ENCODE measurements around the gene FBRS. TPM values are rescaled to one million over a fixed set of nuclear protein-coding genes. Genes with fewer than 3 reads are reported as not detected.

FBRS gene
- total and polyA plus RNA-seq, 2 of the 13 experiments (the other 11 are each of a cell fraction or from before 2014, with no cell fraction given): 13.7 to 16.2 TPM

DNA sequence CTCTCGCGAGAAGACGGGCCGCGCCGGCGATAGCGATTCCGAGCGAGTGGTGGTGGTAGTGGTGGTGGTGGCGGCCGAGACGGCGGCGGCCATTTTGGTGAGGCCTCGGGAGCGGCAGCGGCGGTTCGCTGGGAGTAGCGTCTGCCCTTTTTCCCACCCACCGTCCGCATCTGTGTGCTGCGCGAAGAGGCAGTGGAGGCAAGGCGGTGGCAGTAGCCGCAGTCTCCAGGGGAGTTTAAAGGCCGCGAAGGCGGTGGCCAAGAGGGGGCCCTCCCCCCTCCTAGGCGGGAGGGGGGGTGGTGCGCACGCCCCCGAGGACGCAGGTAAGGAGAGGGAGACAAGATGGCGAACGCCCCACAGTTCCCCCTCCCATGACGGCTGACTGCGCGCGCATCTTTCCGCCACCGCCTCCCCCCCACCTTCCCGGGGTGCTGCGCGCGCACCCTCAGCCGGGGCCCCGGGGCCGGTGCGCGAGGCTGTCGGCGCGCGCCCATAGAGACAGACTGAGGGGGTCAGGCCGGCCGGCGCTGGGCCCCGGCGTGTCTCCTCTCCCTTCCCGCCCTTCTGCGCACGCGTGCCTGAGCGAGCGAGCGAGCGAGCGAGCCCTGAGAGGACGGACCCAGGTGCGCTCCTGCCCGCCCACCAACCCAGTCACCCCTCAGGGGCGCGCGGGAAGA, 40.0 kb downstream of the FBRS start (continued):
- TF ChIP-seq CREB3 (CRISPR knock-in tag; IDR thresholded peaks at IDR 0.05): no peak
- no peak for TF ChIP-seq MLLT10 (CRISPR knock-in tag; IDR thresholded peaks at IDR 0.05)
- TF ChIP-seq, protein P1, sequence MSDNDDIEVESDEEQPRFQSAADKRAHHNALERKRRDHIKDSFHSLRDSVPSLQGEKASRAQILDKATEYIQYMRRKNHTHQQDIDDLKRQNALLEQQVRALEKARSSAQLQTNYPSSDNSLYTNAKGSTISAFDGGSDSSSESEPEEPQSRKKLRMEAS (IDR thresholded peaks at IDR 0.05): peak; percentile 90
- TF ChIP-seq MLXIP (CRISPR knock-in tag; IDR thresholded peaks at IDR 0.05; ENCODE audit: borderline replicate concordance): no peak
- TF ChIP-seq ASH2L (IDR thresholded peaks at IDR 0.05; ENCODE audit: insufficient read length, low read depth, low read length): peak; percentile 74
- 0 out of 2 replicates have a peak, but pooled peaks have one; percentile 68 for TF ChIP-seq GLI4 (CRISPR knock-in tag; IDR thresholded peaks at IDR 0.05; ENCODE audit: borderline replicate concordance)
- TF ChIP-seq ZNF292 (CRISPR knock-in tag; IDR thresholded peaks at IDR 0.05; ENCODE audit: borderline replicate concordance, low read depth): 0 out of 2 replicates have a peak, but pooled peaks have one; percentile 10
- no peak for TF ChIP-seq BHLHE40 (IDR thresholded peaks at IDR 0.05; ENCODE audit: low read length)
- TF ChIP-seq PRDM10 (CRISPR knock-in tag; IDR thresholded peaks at IDR 0.05; ENCODE audit: low read depth): peak; percentile 75; the same call in 1 of the 2 replicates
- no peak; the same call in 1 of the 2 replicates for TF ChIP-seq ZNF354B (CRISPR knock-in tag; IDR thresholded peaks at IDR 0.05)
- no peak for TF ChIP-seq RFX5 (IDR thresholded peaks at IDR 0.05; ENCODE audit: low read depth, low read length)
- TF ChIP-seq GABPA (IDR thresholded peaks at IDR 0.05; ENCODE audit: low read depth, low read length): no peak
- TF ChIP-seq GABPA (CRISPR knock-in tag; IDR thresholded peaks at IDR 0.05; ENCODE audit: low read depth): peak; percentile 52
- TF ChIP-seq GPN1 (CRISPR knock-in tag; IDR thresholded peaks at IDR 0.05; ENCODE audit: borderline replicate concordance): 0 out of 2 replicates have a peak, but pooled peaks have one; percentile 44
- peak; percentile 91; the same call in 1 of the 2 replicates for TF ChIP-seq ZZZ3 (CRISPR knock-in tag; IDR thresholded peaks at IDR 0.05; ENCODE audit: borderline replicate concordance)
- TF ChIP-seq, protein P2, sequence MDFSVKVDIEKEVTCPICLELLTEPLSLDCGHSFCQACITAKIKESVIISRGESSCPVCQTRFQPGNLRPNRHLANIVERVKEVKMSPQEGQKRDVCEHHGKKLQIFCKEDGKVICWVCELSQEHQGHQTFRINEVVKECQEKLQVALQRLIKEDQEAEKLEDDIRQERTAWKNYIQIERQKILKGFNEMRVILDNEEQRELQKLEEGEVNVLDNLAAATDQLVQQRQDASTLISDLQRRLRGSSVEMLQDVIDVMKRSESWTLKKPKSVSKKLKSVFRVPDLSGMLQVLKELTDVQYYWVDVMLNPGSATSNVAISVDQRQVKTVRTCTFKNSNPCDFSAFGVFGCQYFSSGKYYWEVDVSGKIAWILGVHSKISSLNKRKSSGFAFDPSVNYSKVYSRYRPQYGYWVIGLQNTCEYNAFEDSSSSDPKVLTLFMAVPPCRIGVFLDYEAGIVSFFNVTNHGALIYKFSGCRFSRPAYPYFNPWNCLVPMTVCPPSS (IDR thresholded peaks at IDR 0.05): no peak
- peak; percentile 58; the same call in 1 of the 2 replicates for TF ChIP-seq KLF9 (CRISPR knock-in tag; IDR thresholded peaks at IDR 0.05; ENCODE audit: low read depth)
- TF ChIP-seq KDM6A (CRISPR knock-in tag; IDR thresholded peaks at IDR 0.05; ENCODE audit: low read depth): 0 out of 2 replicates have a peak, but pooled peaks have one; percentile 23
- TF ChIP-seq HES4 (CRISPR knock-in tag; IDR thresholded peaks at IDR 0.05; ENCODE audit: borderline replicate concordance): peak; percentile 83; the same call in 1 of the 2 replicates
